Measurements from ENCODE around the gene AMOTL1. TPM values are rescaled to one million over a fixed set of nuclear protein-coding genes. Genes with fewer than 3 reads are reported as not detected.

Gene AMOTL1
- total and polyA plus RNA-seq, 2 of the 8 experiments (the other 6 are each of a cell fraction or from before 2014, with no cell fraction given), result 9.0 to 27.6 TPM

- Histone ChIP-seq H4K20me1 (replicated peaks in 1 of 2; ENCODE audit: control insufficient read depth in 1 of 2, insufficient read depth in 2 of 2, low read length in 2 of 2) (peaks cover 0 to under 1% of the 10 kb centered on the region in 2 experiments), H3K4ac (replicated peaks; ENCODE audit: insufficient read length, low read depth, low read length) (no peak overlapping the region), H4K5ac (ENCODE audit: insufficient read length, low read depth, low read length) (no peak overlapping the region), H3K9me3 (ENCODE audit: insufficient read depth in 2 of 2, low read depth in 1 of 2, low read length in 1 of 2) (no peaks in the 10 kb centered on the region), H2BK5ac (ENCODE audit: low read depth, low read length) (no peak overlapping the region), H3K79me1 (ENCODE audit: low read depth, low read length) (no peaks in the 10 kb centered on the region), H3K36me3 (ENCODE audit: control insufficient read depth in 2 of 4, insufficient read depth in 4 of 4, low read length in 3 of 4) (peaks cover 2 to 9% (median 6%) of the 10 kb centered on the region in 4 experiments; a peak in 7 of 8 replicates), H3K4me1 (replicated peaks in 1 of 4; ENCODE audit: control insufficient read depth in 3 of 4, insufficient read depth in 4 of 4, low read length in 3 of 4) (no peaks in the 10 kb centered on the region), H3K23me2 (ENCODE audit: low read depth, low read length) (no peaks in the 10 kb centered on the region), H3K27ac (ENCODE audit: low read depth, low read length) (no peak overlapping the region), H3K27me3 (replicated peaks in 1 of 4; ENCODE audit: control insufficient read depth in 3 of 4, extremely low read depth in 1 of 4, insufficient read depth in 3 of 4, low read length in 3 of 4) (no peaks in the 10 kb centered on the region), H2BK15ac (ENCODE audit: low read length) (no peak overlapping the region), H2BK120ac (replicated peaks; ENCODE audit: low read depth, low read length) (no peak overlapping the region), H3K56ac (replicated peaks; ENCODE audit: insufficient read length, low read depth, low read length) (no peak overlapping the region), H3K4me3 (ENCODE audit: extremely low read depth in 1 of 4, insufficient read depth in 2 of 4, low read depth in 3 of 4, low read length in 4 of 4) (no peak overlapping the region), H2BK12ac (ENCODE audit: low read depth, low read length) (no peak overlapping the region), H2AK5ac (ENCODE audit: low read depth, low read length) (no peak overlapping the region), H3K14ac (ENCODE audit: insufficient read length) (no peak overlapping the region), H3K18ac (ENCODE audit: extremely low read depth, low read length) (no peak overlapping the region), H3K9ac (replicated peaks in 1 of 4; ENCODE audit: extremely low read depth in 1 of 4, low read depth in 3 of 4, low read length in 3 of 4) (no peak overlapping the region), H2BK20ac (ENCODE audit: low read length) (no peak overlapping the region), H2AFZ (ENCODE audit: low read length) (no peak overlapping the region), H3K79me2 (ENCODE audit: control insufficient read depth in 1 of 2, insufficient read depth in 2 of 2, low read length in 2 of 2) (no peaks in the 10 kb centered on the region), H3K23ac (ENCODE audit: insufficient read length) (no peak overlapping the region), H3K4me2 (ENCODE audit: insufficient read depth in 1 of 2, low read depth in 2 of 2, low read length in 2 of 2) (no peak overlapping the region), H4K91ac (replicated peaks; ENCODE audit: insufficient read length, low read length) (no peak overlapping the region), H4K8ac (ENCODE audit: extremely low read depth, insufficient read depth, low read length) (no peak overlapping the region)
- POLR2A ChIA-PET (ENCODE audit: partially characterized antibody), result no interaction called here
- WGBS, 2 experiments (ENCODE audit: extremely low coverage in 1 of 2, insufficient coverage in 1 of 2, insufficient read length in 1 of 2, insufficient replicate concordance in 2 of 2, low coverage in 1 of 2, low lambda C conversion rate in 2 of 2, missing lambda C conversion rate in 1 of 2), result 100% methylated on average over 2 of the region's 2 CpGs; no CpG with 5 or more reads in 1 of the 2 experiments
- no peak for DNase-seq (ENCODE audit: low read depth in 1 of 2, low spot score in 2 of 2)
- CTCF ChIA-PET (ENCODE audit: partially characterized antibody), result interaction anchor here (1.5 kb wide), 1 partner anchor 74 kb away, joined by 3 read pairs; no protein-coding TSS in a partner anchor
- FAIRE-seq, result no peak
- TF ChIP-seq KDM5A (IDR thresholded peaks at IDR 0.05; ENCODE audit: low read length) (no peak), JUND (IDR thresholded peaks at IDR 0.05; ENCODE audit: low read length) (no peak), BRCA1 (IDR thresholded peaks at IDR 0.05; ENCODE audit: low read depth, low read length) (no peak), TAF1 (IDR thresholded peaks at IDR 0.05; ENCODE audit: low read depth, low read length) (no peak), GTF2F1 (IDR thresholded peaks at IDR 0.05; ENCODE audit: borderline replicate concordance, low read depth, low read length) (no peak), CHD1 (IDR thresholded peaks at IDR 0.05; ENCODE audit: low read depth, low read length) (no peak), TCF12 (IDR thresholded peaks at IDR 0.05; ENCODE audit: low read depth, low read length) (no peak), POLR2A (IDR thresholded peaks at IDR 0.05; ENCODE audit: control extremely low read depth in 1 of 2, low read depth in 2 of 2, low read length in 2 of 2) (no peak), EP300 (IDR thresholded peaks at IDR 0.05; ENCODE audit: borderline replicate concordance in 1 of 2, low read depth in 2 of 2, low read length in 2 of 2) (no peak), EGR1 (IDR thresholded peaks at IDR 0.05; ENCODE audit: borderline replicate concordance, low read depth, low read length) (no peak), TEAD4 (IDR thresholded peaks at IDR 0.05; ENCODE audit: low read depth, low read length) (no peak), CBX8 (IDR thresholded peaks at IDR 0.05; ENCODE audit: borderline replicate concordance, low read depth, low read length) (no peak), SP1 (IDR thresholded peaks at IDR 0.05; ENCODE audit: low read depth, low read length) (no peak), SAP30 (IDR thresholded peaks at IDR 0.05; ENCODE audit: insufficient read depth, insufficient replicate concordance, low read length) (no peak), SRF (IDR thresholded peaks at IDR 0.05; ENCODE audit: low read depth, low read length) (no peak)
These were observed 92.2 kb downstream of the AMOTL1 start for GRCh38 chr11:94860333-94860732.
